Inflammatory macrophage (primary cell): Measurements from ENCODE around the gene PLIN5.

Source experiments
- DNase-seq, 2 donors: peaks; one replicate each; pipeline ENCODE4 v3.0.0-alpha.2; 2020 to 2022

The PLIN5 gene

GRCh38 chr19:4521888-4522242 is 13.2 kb downstream of the PLIN5 start:
- no peak for DNase-seq

- DNase-seq, result no peak
These were observed 13.7 kb downstream of the PLIN5 start for GRCh38 chr19:4521170-4521887.

- no peak for DNase-seq
These were observed 15.3 kb downstream of the PLIN5 start for GRCh38 chr19:4519521-4520277.

GRCh38 chr19:4519172-4519496 is 15.9 kb downstream of the PLIN5 start:
- no peak for DNase-seq

GRCh38 chr19:4518345-4519171 is 16.5 kb downstream of the PLIN5 start, which contains the start of gene PLIN4:
Gene PLIN4, minus strand, starts transcription at chr19:4518486. Its CDS starts 214 bp downstream, at chr19:4518272.
- no peak for DNase-seq

GRCh38 chr19:4517451-4518057 is 17.5 kb downstream of the PLIN5 start:
- DNase-seq, result no peak

GRCh38 chr19:4516939-4517300 is 18.1 kb downstream of the PLIN5 start:
- no peak for DNase-seq

- no peak for DNase-seq
These were observed 18.7 kb downstream of the PLIN5 start for GRCh38 chr19:4516199-4516938.

- DNase-seq, result no peak
These were observed 19.3 kb downstream of the PLIN5 start for GRCh38 chr19:4515732-4516131.

GRCh38 chr19:4513248-4513647 is 21.8 kb downstream of the PLIN5 start:
- no peak for DNase-seq

GRCh38 chr19:4512070-4512469 is 23.0 kb downstream of the PLIN5 start:
- DNase-seq, result no peak

GRCh38 chr19:4511300-4512054 is 23.5 kb downstream of the PLIN5 start:
- DNase-seq, result no peak

GRCh38 chr19:4510435-4511255 is 24.4 kb downstream of the PLIN5 start:
- DNase-seq, result no peak

- no peak for DNase-seq
These were observed 26.3 kb downstream of the PLIN5 start for GRCh38 chr19:4508698-4509097.

- no peak for DNase-seq
These were observed 27.2 kb downstream of the PLIN5 start for GRCh38 chr19:4507804-4508203.

- no peak for DNase-seq
These were observed 27.9 kb downstream of the PLIN5 start for GRCh38 chr19:4507150-4507452.

- DNase-seq, result peak; percentile 35 to 66
These were observed 28.4 kb downstream of the PLIN5 start for GRCh38 chr19:4506449-4507149.

GRCh38 chr19:4505570-4506448 is 29.2 kb downstream of the PLIN5 start:
- no peak for DNase-seq
